ENCODE data around the gene GAS6.

GAS6 gene

GRCh38 chr13:113817860-113818691 is 45.8 kb downstream of the GAS6 start:
- no peak for DNase-seq

GRCh38 chr13:113816946-113817859 is 46.7 kb downstream of the GAS6 start:
- peak; percentile 79 to 80 for DNase-seq

GRCh38 chr13:113816254-113816929 is 47.5 kb downstream of the GAS6 start:
- no peak for DNase-seq

- peak; percentile 81 to 90 for DNase-seq
Observed at GRCh38 chr13:113815151-113816058, 48.5 kb downstream of the GAS6 start.

GRCh38 chr13:113814435-113814821 is 49.4 kb downstream of the GAS6 start:
- DNase-seq, result no peak

- DNase-seq, result no peak
Observed at GRCh38 chr13:113813749-113814434, 50.0 kb downstream of the GAS6 start.

GRCh38 chr13:113813070-113813748 is 50.7 kb downstream of the GAS6 start:
- no peak for DNase-seq

- DNase-seq, result no peak
Observed at GRCh38 chr13:113812178-113813040, 51.5 kb downstream of the GAS6 start.

GRCh38 chr13:113811081-113811928 is 52.6 kb downstream of the GAS6 start:
- no peak for DNase-seq

- DNase-seq, result no peak
Observed at GRCh38 chr13:113810640-113811039, 53.2 kb downstream of the GAS6 start.

GRCh38 chr13:113809934-113810333 is 53.9 kb downstream of the GAS6 start:
- no peak for DNase-seq

- DNase-seq, result no peak
Observed at GRCh38 chr13:113808058-113808834, 55.6 kb downstream of the GAS6 start.

- no peak for DNase-seq
Observed at GRCh38 chr13:113806526-113806925, 57.4 kb downstream of the GAS6 start.

- no peak for DNase-seq
Observed at GRCh38 chr13:113806104-113806471, 57.8 kb downstream of the GAS6 start.

GRCh38 chr13:113805431-113806103 is 58.3 kb downstream of the GAS6 start:
- no peak for DNase-seq

- DNase-seq, result no peak
Observed at GRCh38 chr13:113804703-113805430, 59.0 kb downstream of the GAS6 start.

All from AML-193 (cell line).